Motor neuron (in vitro differentiated cells): ENCODE measurements around the gene NAXD. TPM values are rescaled to one million over a fixed set of nuclear protein-coding genes. Genes with fewer than 3 reads are reported as not detected.
A peak's percentile ranks its signal among the peaks of the same experiment; 100 is the strongest.

Source experiments
- ATAC-seq, 8 experiments: fragments of 200-7000 bp; cut with Tn5 transposase; replicated peaks in 6 of 8; 2 replicates each; pipeline ENCODE4 v1.8.0; 2021; ENCODE audit warnings: mild to moderate bottlenecking in 8 of 8, moderate library complexity in 8 of 8
- H3K27ac ChIP-seq, 2 donors: fragments of 250-450 bp; sonication (Bioruptor Pico); 2 replicates each; pipeline ENCODE4 v1.9.0; 2021; ENCODE audit warnings: antibody characterized with exemption in 2 of 2, mild to moderate bottlenecking in 2 of 2, moderate library complexity in 1 of 2
- H3K4me1 ChIP-seq, 2 donors: fragments of 250-450 bp; sonication (Bioruptor Pico); replicated peaks in 1 of 2; 2 replicates each; pipeline ENCODE4 v1.6.1; 2021; ENCODE audit warnings: antibody characterized with exemption in 2 of 2, mild to moderate bottlenecking in 2 of 2, moderate library complexity in 1 of 2
- H3K4me3 ChIP-seq, 5 donors: fragments of 250-450 bp; sonication (Bioruptor Pico); 2 replicates each; pipeline ENCODE4 v1.9.0; 2021; ENCODE audit warnings: antibody characterized with exemption in 5 of 5, mild to moderate bottlenecking in 5 of 5, moderate library complexity in 4 of 5
- WGBS, 10 experiments: fragments of 450-650 bp; shearing (Covaris generic); methylation state at CpG; one replicate each; pipeline ENCODE4 v1.0.0; 2022; 5-methylcytosine and 5-hydroxymethylcytosine counted together
- in situ Hi-C, 9 experiments: fragments of 400-800 bp; cut with MboI; loops; one replicate each; pipeline ENCODE4 v1.15.0; 2021; ENCODE audit warnings: low sequenced_read_pairs in 9 of 9, low pct_unique_long_range_greater_than_20kb in 2 of 9; ENCODE audit not compliant: unreplicated experiment in 9 of 9
- total RNA-seq, 8 experiments: library from RNA; unstranded; fragments of 300-600 nt; gene quantifications; 2 replicates each; pipeline versions ENCODE4 v1.2.3 to v1.2.4, GENCODE V29; 2022

Gene NAXD
- total RNA-seq, 8 experiments from 2014 or later, result 19.9 to 39.4 (median 29.0) TPM

DNA sequence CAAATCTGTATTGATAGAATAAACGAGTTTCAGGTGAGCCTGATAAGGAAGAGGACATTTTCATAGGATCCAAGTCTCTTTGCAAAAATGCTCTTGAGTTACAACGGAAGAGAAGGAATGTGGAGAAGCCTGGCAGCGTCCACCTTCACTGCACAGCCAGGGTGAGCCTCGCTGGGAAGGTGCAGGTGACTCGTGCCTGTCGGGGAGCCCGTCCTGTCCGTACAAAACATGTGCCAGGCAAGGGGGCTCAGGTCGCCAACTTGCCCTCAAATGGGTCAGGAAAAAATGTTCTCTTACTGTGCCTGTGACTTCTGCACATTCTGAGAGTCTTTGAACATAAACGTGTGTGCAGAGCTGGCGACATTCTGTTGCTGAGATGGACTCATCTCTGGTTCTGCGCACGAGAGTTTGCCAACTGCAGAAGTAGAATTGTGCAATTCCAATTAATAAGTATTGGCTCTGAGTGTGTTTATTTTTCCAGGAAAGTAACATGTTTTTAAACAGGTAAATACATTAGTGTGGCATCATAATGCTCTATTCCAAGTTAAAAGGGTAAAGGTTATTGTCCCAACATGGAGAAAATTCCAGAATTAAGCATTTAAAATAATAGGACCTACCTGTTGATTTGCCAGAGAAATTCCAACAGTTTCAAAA is 28.6 kb downstream of the NAXD start:
- Histone ChIP-seq H3K27ac (no peak overlapping the region), H3K4me3 (no peak overlapping the region), H3K4me1 (peaks cover 0 to 3% of the 10 kb centered on the region in 2 donors)
- no peak for ATAC-seq
- 59 to 97% (median 80%) methylated on average over 1 to 8 of the region's 13 CpGs; no CpG with 5 or more reads in 3 of the 10 experiments for WGBS, 10 experiments
- in situ Hi-C loops, result no loop called here

DNA sequence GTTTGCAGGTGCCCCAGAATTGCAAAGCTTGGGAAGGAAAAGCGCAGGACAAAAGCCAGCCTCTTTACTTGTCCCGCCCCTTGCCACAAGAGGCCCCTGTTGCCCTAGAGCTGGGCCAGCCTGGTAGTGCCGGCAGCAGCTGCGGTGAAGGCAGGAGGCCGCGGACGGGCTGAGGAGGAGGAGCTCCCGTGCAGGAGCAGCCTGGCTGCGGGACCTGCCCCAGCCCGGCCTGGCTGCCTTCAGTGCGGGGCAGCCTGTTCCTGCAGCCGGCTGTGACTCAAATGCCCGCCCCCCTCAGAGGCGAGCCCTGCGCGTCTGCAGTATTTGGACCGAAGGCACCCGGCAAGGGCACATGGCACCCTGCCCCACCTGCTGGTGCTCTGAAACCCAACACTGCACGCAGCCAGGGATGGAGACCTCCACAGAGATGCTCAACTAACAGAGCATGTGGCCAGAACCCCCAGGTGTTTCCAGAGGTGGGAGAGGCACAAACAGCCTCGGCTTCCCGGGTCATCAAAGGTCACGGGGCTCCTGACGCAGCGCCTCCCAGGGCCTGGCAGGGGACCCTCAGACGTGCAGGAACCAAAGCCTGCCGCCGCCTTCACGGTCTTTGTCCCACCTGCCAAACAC is 29.7 kb downstream of the NAXD start:
- peak; percentile 25 to 86 (median 84) for ATAC-seq
- WGBS, 10 experiments, result 53 to 100% (median 80%) methylated on average over 1 to 3 of the region's 28 CpGs; no CpG with 5 or more reads in 7 of the 10 experiments
- H3K27ac ChIP-seq, result no peak overlapping the region
- no peak overlapping the region for H3K4me3 ChIP-seq
- peaks cover 0 to 3% of the 10 kb centered on the region in 2 donors for H3K4me1 ChIP-seq
- in situ Hi-C loops, result no loop called here

DNA sequence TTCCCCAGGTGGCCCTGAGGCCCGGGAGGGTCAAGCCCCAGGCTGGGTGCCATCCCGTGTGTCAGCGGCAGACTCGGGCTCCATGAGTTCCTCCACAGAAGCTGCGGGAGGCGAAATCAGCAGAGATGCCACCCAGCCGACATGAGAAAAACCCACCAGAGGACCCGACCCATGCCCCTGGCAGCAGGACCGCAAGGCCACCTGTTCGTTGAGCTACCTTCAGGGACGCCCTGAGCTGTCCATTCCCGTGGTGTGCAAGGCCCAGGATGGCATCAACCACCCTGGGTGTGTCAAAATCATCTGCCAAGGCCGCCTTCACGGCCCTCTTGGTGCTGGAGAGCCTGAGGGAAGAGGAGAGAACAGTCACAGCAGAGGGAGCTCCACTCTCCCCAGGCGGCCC is 30.4 kb downstream of the NAXD start:
- Histone ChIP-seq H3K4me1 (peaks cover 0 to 3% of the 10 kb centered on the region in 2 donors), H3K27ac (no peak overlapping the region), H3K4me3 (no peak overlapping the region)
- 80 to 100% (median 100%) methylated on average over 1 to 6 of the region's 15 CpGs; no CpG with 5 or more reads in 7 of the 10 experiments for WGBS, 10 experiments
- in situ Hi-C loops, result no loop called here
- no peak for ATAC-seq

DNA sequence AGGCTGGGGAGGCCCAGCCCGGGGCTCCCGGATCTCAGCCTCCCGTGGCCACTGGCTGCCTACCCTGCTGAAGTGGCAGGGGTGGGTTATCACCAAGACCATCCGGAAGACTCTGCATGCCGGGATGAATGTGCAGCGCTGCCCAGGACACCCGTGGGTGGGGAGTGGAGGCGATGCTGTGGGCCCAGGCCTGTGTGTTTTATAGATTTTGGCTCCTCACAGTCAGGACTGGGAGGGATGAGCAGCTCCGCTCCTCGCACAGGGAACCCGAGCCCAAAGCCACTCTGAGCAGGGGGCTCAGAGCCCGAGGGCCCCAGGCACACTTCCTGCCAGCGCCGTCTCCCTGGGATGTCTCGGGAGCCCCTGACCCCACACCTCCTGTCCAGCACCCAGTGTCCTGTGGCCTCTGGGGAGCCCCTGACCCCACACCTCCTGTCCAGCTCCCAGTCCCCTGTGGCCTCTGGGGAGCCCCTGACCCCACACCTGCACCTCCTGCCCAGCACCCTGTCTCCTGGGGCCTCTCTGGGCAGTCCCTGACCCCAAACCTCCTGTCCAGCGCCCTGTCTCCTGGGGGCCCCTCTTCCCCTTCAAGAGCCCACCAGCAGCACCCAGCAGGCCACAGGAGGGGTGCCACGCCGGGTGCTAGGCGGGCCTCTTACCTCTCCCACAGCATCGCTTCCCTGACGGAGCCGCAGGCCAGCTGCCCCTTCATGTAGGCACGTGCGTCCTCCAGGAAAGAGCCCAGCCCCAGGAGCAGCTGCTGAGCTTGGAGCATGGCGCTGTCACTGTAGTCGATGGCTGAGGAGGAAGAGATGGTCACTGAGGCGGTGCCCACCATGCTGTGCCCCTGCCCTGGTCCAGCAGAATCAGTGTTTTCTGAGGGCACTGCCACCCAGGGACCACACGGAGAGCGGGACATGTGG is 31.4 kb downstream of the NAXD start:
- Histone ChIP-seq H3K27ac (no peak overlapping the region), H3K4me1 (peaks cover 0 to 3% of the 10 kb centered on the region in 2 donors), H3K4me3 (no peak overlapping the region)
- in situ Hi-C loops, result no loop called here
- ATAC-seq, result no peak
- 90 to 100% (median 92%) methylated on average over 2 to 6 of the region's 29 CpGs; no CpG with 5 or more reads in 6 of the 10 experiments for WGBS, 10 experiments

DNA sequence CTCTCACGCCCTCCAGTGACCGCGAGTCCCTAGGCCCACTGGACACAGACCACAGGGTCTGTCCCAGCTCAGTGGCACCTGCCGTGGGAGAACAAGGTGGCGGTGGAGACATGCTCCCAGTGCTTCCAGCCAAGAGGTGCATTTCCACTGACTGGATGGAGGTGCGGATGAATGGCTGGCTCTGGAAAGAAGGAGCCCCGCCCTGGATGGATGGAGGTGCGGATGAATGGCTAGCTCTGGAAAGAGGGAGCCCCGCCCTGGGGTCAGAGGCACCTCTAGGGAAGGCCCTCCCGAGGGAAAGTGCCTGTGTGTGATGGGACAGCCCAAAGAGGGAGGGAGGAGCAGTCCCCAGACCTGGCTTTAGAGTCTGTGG is 32.0 kb downstream of the NAXD start:
- no peak for ATAC-seq
- peaks cover 0 to 3% of the 10 kb centered on the region in 2 donors for H3K4me1 ChIP-seq
- H3K4me3 ChIP-seq, result no peak overlapping the region
- no peak overlapping the region for H3K27ac ChIP-seq
- 80 to 100% (median 93%) methylated on average over 1 to 4 of the region's 10 CpGs; no CpG with 5 or more reads in 6 of the 10 experiments for WGBS, 10 experiments
- in situ Hi-C loops, result no loop called here

DNA sequence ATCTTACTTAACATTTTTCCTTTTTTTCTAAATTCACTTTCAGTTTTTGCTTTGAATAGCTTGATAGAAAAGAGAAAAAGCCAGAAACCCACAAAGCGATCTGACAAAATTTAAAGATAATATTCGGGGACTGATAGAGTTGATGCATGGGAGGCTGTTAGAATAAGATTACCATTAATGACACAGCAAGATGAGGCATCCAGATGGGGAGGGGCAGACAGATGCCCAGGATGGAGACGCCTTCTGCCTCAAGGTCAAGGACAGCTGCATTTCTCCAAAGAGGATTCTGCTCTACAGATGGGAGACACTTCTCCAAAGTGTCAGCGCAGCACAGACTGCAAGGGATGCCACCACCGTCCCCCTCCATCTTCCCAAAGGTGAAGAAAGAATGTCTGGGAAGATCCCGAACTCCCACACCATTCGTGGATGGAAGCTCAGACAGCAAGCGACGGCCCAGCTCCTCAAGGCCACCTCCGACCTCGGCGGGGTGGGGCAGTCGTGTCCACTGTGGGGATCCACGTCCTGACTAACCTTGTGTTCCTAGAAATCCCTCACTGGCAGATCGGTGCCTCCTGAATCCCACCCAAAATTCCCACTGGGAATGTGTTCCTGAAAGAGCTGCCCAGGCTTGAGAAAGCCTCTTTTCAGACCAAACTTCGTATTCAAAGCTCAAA is 32.9 kb downstream of the NAXD start:
- Histone ChIP-seq H3K4me3 (no peak overlapping the region), H3K4me1 (peaks cover 0 to 3% of the 10 kb centered on the region in 2 donors), H3K27ac (no peak overlapping the region)
- in situ Hi-C loops, result no loop called here
- peak in 2 of 8 experiments; percentile 68 to 78 for ATAC-seq
- 0 to 88% (median 78%) methylated on average over 1 to 10 of the region's 16 CpGs; no CpG with 5 or more reads in 1 of the 10 experiments for WGBS, 10 experiments

DNA sequence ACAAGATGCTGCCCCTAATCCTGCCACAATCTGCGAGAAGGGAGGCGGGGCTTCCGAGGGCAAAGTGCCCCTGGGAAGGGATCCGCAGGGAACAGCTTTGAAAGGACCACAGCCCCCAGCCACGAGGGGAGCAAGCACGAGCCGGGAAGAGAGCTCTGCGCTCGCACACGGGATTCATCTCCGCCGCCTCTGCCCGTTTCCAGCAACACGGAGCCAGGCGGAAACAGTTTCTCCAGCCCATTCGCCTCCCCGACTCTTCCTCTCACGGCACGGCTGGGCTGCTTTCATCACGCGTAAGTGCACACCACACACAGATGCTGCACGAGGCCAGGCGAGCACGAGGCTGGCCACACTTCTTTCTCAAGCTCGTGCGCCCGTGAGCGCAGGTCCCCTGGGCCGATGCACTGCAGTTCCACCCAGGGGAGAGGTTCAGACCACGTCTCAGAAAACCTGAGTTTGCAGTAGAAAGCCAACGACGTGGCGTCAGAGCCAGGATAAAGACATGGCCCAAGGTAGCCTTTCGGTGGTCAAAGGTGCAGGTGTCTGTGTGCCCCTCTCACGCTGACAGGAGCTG is 33.6 kb downstream of the NAXD start:
- Histone ChIP-seq H3K27ac (no peak overlapping the region), H3K4me1 (peaks cover 0 to 3% of the 10 kb centered on the region in 2 donors), H3K4me3 (no peak overlapping the region)
- in situ Hi-C loops, result no loop called here
- ATAC-seq, result no peak
- WGBS, 10 experiments, result 71 to 95% (median 90%) methylated on average over 2 to 26 of the region's 35 CpGs; no CpG with 5 or more reads in 5 of the 10 experiments

DNA sequence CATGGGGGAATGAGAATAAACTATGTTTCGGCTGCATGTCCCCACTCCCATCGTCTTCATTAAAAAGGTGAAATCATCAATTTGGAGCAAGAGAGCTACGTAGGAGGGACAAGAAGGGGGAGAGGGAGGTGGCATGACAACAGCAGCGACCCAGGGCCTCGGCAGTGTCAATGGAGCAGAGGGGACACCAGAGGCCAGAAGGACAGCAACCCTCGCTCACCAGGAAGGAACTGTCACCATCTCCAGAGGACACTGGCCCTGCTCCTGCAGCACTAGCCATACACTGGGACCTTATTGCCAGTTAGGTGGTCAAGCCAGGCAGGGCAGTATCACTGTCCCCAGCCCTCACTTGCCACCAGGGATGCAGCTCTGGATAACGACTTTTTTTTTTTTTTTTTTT is 34.2 kb downstream of the NAXD start:
- H3K4me1 ChIP-seq, result peaks cover 0 to 2% of the 10 kb centered on the region in 2 donors
- no peak overlapping the region for H3K27ac ChIP-seq
- 80 to 100% (median 100%) methylated on average over 1 of the region's 7 CpGs; no CpG with 5 or more reads in 6 of the 10 experiments for WGBS, 10 experiments
- ATAC-seq, result no peak
- no peak overlapping the region for H3K4me3 ChIP-seq
- in situ Hi-C loops, result no loop called here

DNA sequence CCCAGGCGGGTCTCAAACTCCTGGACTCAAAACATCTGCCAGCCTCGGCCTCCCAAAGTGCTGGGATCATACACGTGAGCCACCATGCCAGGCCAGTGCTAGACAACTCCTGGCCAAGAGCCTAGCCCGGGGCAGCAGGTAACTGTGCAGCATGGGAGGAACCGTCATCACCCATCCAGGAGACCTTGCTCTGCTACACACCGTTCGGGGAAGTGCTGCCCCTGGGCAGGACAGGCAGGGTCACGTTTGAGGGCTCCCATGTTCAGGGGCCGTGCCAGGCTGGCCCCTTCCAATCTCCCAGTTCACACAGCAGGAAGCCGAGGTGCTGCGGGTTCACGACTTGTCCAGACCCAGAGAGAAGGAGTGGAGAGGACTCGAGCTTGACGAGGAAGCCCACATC is 35.1 kb downstream of the NAXD start:
- in situ Hi-C loops, result no loop called here
- Histone ChIP-seq H3K4me1 (no peaks in the 10 kb centered on the region), H3K27ac (no peak overlapping the region), H3K4me3 (no peak overlapping the region)
- ATAC-seq, result no peak
- 85 to 100% (median 100%) methylated on average over 2 to 10 of the region's 14 CpGs; no CpG with 5 or more reads in 3 of the 10 experiments for WGBS, 10 experiments

DNA sequence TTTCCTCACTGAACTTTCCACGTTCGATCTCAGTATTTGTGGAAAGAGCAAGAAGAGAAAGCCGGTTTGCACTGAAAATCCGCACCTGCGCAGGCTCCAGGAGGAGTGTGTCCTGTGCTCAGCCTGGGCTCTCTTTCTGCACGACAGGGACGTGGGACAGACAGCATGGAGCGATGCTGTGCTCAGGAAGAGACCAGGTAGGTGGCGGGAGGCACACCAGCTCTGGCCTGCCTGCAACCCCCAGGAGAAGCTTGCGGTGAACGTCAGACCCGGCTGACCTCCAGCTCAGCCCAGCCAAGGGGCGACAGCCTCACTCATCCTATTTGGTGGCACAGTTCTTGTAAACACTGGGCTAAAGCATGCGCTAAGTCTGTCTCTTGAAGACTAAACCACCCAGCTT is 35.9 kb downstream of the NAXD start:
- Histone ChIP-seq H3K4me3 (no peak overlapping the region), H3K4me1 (no peaks in the 10 kb centered on the region), H3K27ac (no peak overlapping the region)
- WGBS, 10 experiments, result 88 to 100% (median 98%) methylated on average over 1 to 6 of the region's 14 CpGs; no CpG with 5 or more reads in 4 of the 10 experiments
- in situ Hi-C loops, result no loop called here
- ATAC-seq, result no peak

DNA sequence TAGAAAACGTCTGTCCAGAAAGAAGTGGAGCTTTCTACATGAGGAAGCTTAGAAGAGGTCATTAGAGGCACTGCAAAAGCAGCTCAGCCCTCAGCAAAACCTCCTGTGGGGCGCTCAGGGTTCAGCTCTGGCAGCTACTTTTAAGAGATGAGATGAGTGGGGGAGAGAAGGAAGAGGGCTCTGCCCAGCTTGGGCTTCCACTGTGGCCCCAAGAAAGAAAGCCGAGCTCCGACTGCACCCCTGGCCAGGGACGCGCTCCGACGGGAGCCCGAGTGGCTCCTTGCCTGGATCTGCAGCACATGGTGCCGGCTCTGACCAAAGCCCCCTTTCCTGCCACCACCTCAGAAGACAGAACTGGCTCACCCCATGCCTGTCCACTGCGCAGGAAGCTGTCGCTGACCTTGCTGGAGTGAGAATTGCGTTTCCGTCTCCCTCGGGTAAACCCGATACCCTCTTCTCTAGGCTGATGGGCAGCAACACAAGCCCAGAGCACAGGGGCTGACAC is 36.4 kb downstream of the NAXD start:
- Histone ChIP-seq H3K4me1 (no peaks in the 10 kb centered on the region), H3K4me3 (no peak overlapping the region), H3K27ac (no peak overlapping the region)
- in situ Hi-C loops, result no loop called here
- 67 to 96% (median 80%) methylated on average over 1 to 11 of the region's 16 CpGs; no CpG with 5 or more reads in 2 of the 10 experiments for WGBS, 10 experiments
- ATAC-seq, result no peak

DNA sequence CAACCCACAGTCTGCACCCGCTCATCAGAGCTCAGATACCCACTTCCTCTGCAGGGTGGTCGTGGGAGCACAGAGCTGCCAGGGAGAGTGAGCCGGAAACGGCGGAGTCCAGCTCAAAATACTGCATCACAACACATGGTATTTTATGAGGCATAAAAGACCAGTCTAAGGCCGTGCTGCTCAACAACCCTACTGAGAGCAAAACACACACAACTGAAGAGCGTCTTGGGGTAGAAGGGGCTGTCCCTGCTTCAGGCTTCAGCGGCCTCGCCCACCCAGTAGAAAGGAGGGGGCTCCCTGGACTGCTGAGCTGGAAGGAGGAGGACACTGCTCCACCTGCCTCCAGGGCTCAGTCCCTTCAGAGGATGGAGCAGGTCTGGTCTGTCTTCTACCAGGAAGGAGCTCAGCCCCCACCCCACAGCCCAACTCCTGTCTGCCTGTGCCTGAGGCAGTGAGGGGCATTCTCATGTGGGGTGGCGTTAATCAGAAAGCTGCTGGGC is 36.9 kb downstream of the NAXD start:
- H3K4me1 ChIP-seq, result no peaks in the 10 kb centered on the region
- 80 to 88% (median 82%) methylated on average over 2 to 4 of the region's 10 CpGs; no CpG with 5 or more reads in 5 of the 10 experiments for WGBS, 10 experiments
- ATAC-seq, result peak in 1 of 8 experiments; percentile 8

More for the DNA sequence above, 36.9 kb downstream of the NAXD start:
- Histone ChIP-seq H3K27ac (no peak overlapping the region), H3K4me3 (no peak overlapping the region)
- in situ Hi-C loops, result no loop called here
